Right atrium auricular region (tissue), 2 donors: ENCODE measurements around the gene NUP98. TPM values are rescaled to one million over a fixed set of nuclear protein-coding genes. Genes with fewer than 3 reads are reported as not detected.

ENCODE experiments used
- DNase-seq: peaks from one replicate; pipeline ENCODE4 v3.0.0-alpha.2; 2019; ENCODE audit warnings: low spot score
- H3K27ac ChIP-seq, 2 donors: fragments of 200-600 bp; sonication (generic); 1 replicate in 1 of 2; 2 replicates in 1 of 2; pipeline ENCODE4 v1.5.1; 2016 to 2019
- H3K27me3 ChIP-seq, 2 donors: fragments of 200-600 bp; sonication (generic); one replicate each; pipeline versions ENCODE4 v1.5.1 to v1.6.0; 2017 to 2019
- H3K36me3 ChIP-seq: fragments of 200-600 bp; sonication (generic); one replicate; pipeline ENCODE4 v1.5.1; 2016
- H3K4me1 ChIP-seq, 2 donors: fragments of 200-600 bp; sonication (generic); one replicate each; pipeline versions ENCODE4 v1.5.1 to v1.6.0; 2017 to 2019
- H3K4me3 ChIP-seq, 2 donors: fragments of 200-600 bp; sonication (generic); 1 replicate in 1 of 2; 2 replicates in 1 of 2; pipeline ENCODE4 v1.5.1; 2017 to 2019; ENCODE audit warnings: mild to moderate bottlenecking in 1 of 2, moderate library complexity in 1 of 2
- H3K9me3 ChIP-seq, 2 donors: fragments of 200-600 bp; sonication (generic); one replicate each; pipeline ENCODE4 v1.5.1; 2019
- total RNA-seq, 2 donors: library from RNA; depleted of rRNA; stranded (reverse); fragments of >200 nt; gene quantifications; one replicate each; pipeline ENCODE4 v1.1.0, GENCODE V29; 2016
- TF ChIP-seq, protein P1 (sequence below), 2 donors: fragments of 200-600 bp; sonication (generic); IDR thresholded peaks; one replicate each; pipeline ENCODE4 v1.5.1; 2019; ENCODE audit warnings: antibody characterized with exemption in 2 of 2

The NUP98 gene
- total RNA-seq, 2 donors from 2014 or later: 58.8 to 94.5 TPM

DNA sequence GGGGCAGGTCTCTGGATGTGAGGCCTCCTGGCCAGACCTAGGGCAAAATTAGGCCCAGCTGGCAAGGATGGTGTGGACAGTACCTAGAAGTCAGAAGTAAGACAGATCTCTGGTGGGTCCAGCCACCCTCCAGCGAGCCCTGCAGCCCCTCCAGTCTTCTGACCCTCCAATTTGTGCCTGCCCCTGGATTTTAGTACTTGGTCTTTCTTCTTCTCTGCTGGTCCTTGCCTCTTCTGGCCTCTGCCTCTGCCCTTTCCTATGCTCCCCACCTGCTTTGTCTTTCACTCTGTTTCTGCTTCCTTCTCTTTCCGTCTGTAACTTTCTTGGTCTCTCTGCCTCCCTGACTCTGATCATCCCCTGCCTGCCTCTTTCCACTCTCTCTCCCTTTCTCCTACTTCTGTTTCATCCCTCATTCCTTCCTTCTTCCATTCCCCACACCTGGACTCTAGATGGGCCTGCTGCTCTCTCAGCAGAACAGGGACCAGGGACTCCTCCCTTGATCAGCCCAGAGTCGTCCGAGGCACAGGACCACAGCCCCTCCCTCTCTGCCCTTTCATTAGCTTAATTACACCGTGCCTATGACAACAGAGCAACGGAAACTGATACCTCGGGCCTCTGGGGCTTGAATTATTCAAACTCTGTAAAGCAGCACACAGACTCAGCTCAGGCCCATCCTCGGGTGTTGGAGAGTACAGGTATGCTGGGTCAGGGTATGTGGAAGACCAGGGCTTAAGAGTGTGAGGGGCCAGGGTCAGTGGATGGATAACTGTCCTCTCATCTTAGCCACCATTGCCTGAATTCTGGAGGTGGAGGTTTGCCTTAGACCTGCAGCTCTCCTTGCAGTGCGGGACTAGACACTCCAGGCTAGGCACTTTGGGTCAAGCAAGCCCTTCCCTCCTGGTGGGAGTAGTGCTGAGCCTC, 125.8 kb downstream of the NUP98 start, which contains the start of gene CHRNA10:
TSS of gene CHRNA10 (minus strand) at position 51 of the 921 bp plus-strand sequence. CDS start 72 bp downstream, outside the sequence.
- Histone ChIP-seq H3K9me3 (no peaks in the 10 kb centered on the region), H3K4me1 (peaks cover 0 to 6% of the 10 kb centered on the region in 2 donors), H3K36me3 (peaks cover 57% of the 10 kb centered on the region), H3K27ac (no peak within 1 kb of the TSS), H3K4me3 (no peak within 1 kb of the TSS), H3K27me3 (no peaks in the 10 kb centered on the region)
- TF ChIP-seq, protein P1, sequence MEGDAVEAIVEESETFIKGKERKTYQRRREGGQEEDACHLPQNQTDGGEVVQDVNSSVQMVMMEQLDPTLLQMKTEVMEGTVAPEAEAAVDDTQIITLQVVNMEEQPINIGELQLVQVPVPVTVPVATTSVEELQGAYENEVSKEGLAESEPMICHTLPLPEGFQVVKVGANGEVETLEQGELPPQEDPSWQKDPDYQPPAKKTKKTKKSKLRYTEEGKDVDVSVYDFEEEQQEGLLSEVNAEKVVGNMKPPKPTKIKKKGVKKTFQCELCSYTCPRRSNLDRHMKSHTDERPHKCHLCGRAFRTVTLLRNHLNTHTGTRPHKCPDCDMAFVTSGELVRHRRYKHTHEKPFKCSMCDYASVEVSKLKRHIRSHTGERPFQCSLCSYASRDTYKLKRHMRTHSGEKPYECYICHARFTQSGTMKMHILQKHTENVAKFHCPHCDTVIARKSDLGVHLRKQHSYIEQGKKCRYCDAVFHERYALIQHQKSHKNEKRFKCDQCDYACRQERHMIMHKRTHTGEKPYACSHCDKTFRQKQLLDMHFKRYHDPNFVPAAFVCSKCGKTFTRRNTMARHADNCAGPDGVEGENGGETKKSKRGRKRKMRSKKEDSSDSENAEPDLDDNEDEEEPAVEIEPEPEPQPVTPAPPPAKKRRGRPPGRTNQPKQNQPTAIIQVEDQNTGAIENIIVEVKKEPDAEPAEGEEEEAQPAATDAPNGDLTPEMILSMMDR (IDR thresholded peaks at IDR 0.05): no peak
- no peak for DNase-seq

DNA sequence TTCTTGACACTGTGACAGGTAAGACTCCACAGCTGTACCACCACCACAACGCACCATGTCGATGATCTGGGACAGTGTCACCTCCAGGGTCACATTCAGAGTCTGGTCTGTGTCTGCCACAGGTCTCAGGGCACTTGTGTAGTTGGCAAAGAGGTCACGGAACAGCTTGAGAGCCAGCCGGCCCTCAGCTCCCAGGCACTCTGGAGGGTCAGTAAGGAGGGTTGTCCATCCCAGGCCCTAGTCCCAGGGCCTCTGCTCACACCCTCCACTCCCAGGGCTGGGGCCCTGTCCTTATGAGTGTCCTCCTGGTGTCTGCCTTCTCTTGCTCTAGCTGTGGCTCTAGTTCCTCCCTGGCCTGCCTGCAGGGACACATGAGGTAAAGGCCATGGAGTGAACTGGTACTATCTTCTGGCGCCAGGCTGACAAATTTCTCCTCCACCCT, 127.6 kb downstream of the NUP98 start:
- H3K36me3 ChIP-seq: peaks cover 44% of the 10 kb centered on the region
- peaks cover 0 to 10% of the 10 kb centered on the region in 2 donors for H3K4me1 ChIP-seq
- H3K27me3 ChIP-seq: no peaks in the 10 kb centered on the region
- TF ChIP-seq, protein P1 (IDR thresholded peaks at IDR 0.05): no peak
- H3K27ac ChIP-seq: no peak overlapping the region
- H3K9me3 ChIP-seq: no peaks in the 10 kb centered on the region
- no peak overlapping the region for H3K4me3 ChIP-seq
- DNase-seq: no peak

DNA sequence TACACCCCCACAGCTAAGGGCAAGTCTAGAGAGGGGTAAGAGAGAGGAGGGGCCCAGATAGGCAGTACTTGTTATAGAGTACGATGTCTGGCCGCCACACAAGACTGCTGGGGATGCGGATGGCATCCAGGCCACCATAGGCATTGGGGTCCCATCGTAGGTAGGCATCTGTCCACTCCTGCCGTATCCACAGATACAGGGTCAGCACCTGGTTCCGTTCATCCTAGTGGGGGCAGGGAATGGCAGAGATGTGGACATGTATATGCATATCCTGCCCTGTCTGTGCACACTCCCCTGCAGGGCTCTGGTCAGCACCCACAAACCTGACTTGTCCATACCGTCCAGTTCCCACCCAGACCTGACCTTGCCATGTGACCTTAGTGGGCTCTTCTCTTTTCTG, 128.2 kb downstream of the NUP98 start:
- Histone ChIP-seq H3K27me3 (no peaks in the 10 kb centered on the region), H3K27ac (no peak overlapping the region), H3K4me1 (peaks cover 0 to 10% of the 10 kb centered on the region in 2 donors), H3K36me3 (peaks cover 38% of the 10 kb centered on the region), H3K4me3 (no peak overlapping the region), H3K9me3 (no peaks in the 10 kb centered on the region)
- DNase-seq: no peak
- TF ChIP-seq, protein P1 (IDR thresholded peaks at IDR 0.05): no peak

DNA sequence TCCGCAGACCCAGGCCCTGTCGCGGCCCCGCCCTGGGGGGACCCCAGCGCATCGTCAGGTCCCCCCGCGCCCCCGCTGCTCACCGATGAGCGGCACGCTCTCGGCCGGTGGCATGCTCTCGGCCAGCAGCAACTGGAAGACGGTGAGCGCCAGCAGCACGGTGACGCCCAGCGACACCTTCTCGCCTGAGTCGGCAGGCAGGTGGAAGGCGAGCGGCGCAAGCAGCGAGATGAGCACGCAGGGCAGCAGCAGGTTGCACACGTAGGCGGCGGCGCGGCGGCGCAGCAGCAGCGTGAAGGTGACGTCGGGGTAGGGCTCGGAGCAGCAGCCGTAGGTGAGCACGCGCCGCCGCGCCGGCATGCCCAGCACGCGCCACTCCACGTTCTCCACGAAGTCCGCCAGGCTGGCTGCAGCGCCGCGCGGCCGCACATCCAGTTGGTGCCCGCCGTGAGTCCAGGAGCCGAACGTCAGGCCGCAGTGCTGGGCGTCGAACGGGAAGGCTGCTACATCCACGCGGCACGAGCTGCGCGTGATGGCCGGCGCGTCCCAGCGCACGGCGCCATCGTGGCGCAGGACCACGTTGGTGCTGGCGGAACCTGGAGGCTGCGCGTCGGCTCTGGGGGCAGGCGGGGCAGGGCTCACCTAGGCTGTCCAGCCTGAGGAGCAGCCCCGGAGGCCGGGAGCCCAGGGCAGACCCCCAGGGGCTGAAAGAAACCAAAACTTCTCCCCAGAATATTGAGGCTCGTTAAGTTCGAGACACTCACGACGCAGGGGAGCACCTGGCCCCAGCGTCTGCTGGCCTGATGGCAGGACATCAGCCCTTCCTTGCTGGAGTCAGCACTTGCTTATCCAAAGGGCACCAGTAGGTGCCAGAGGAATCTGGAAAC, 130.0 kb downstream of the NUP98 start:
- TF ChIP-seq, protein P1 (IDR thresholded peaks at IDR 0.05): no peak
- Histone ChIP-seq H3K27me3 (no peaks in the 10 kb centered on the region), H3K36me3 (peaks cover 25% of the 10 kb centered on the region), H3K9me3 (no peaks in the 10 kb centered on the region), H3K4me3 (no peak overlapping the region), H3K27ac (no peak overlapping the region), H3K4me1 (peaks cover 0 to 10% of the 10 kb centered on the region in 2 donors)
- DNase-seq: no peak

DNA sequence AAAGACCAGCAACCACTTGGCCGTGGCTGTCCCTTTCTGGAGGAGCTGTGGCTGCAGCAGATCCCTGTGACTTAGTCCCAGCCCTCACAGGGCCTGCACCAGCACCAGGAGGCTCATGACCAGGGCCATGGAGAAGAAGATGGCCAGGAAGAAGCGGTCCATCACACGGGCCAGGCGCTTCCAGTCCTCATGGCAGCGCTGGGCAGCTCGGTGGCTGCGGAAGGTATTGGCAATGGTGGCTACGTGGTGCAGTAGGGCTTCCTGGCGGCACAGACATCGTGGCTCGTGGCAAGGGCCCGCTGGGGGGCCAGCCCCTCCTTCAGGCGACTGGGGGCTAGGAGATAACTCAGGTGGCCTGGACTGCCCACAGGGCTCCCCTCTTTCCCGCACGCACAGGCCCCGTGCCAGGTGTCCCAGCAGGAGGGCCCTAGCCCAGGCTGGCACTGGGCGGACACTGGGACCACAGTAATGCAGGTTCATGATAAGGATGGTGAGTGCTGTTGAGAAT, 131.3 kb downstream of the NUP98 start:
- peaks cover 0 to 10% of the 10 kb centered on the region in 2 donors for H3K4me1 ChIP-seq
- no peak overlapping the region for H3K4me3 ChIP-seq
- H3K36me3 ChIP-seq: peaks cover 15% of the 10 kb centered on the region
- TF ChIP-seq, protein P1 (IDR thresholded peaks at IDR 0.05): no peak
- DNase-seq: no peak
- H3K27ac ChIP-seq: no peak overlapping the region
- H3K27me3 ChIP-seq: no peaks in the 10 kb centered on the region
- H3K9me3 ChIP-seq: no peaks in the 10 kb centered on the region
